ENCODE data around the gene FDXACB1.

FDXACB1 gene, protein sequence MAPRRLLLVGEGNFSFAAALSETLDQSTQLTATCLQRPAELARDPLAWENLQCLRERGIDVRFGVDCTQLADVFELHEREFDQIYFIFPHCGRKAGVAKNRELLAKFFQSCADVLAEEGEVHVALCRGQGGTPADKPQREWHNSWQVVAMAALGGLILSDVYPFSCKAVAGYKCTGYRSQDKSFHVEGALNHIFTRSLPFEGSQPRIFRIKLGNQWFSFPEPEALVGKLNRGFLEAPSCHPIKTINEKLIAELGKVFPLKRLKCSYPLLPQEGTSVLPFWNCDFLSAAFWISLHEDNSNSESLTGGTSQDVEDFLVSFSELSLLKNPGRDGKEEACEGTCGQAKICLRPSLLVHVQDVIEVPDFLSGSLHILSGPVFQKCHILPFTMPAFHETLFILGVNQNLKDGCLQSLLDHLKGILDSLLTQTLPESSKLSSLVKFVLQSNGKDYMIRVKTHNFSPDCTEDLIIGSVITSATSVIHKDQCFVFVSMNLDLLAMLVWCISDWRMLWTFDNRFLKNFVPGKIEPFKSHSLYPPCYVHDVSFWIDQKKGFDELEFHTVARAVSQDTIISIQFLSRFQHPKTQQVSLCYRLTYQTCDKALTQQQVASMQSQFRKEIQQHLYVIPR

DNA sequence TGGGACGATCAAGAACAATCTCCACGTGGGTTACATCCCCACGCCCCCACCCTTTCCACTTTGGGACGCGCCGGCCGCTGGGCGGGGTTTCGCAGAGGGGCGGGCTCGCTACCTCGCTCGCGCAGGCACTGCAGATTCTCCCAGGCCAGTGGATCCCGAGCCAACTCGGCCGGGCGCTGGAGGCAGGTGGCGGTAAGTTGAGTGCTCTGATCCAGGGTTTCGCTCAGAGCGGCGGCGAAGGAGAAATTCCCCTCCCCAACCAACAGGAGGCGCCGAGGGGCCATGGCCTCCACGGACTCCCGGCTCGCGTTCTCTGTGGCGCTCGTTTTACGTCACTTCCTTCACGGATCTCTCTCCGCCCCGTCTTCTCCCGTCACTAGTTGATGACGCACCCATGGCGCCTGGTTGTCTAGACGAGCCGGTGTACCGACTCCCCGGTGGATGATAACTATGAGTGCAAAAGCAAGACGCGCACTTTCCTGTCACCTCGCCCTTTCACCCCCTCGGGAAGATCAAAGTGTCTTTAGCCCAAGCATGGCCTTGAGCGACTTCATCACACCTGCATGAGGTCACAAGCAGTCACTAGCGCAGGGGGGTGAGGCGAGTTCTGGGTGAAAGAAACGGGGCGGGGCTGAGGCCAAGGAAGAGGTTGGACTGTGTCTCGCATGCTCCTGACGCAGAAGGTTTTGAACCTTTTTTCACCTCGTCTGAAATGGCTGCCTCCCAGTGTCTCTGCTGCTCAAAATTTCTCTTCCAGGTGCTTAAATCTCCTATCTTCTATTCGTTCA, at the start of gene FDXACB1, which contains the start of gene CFAP68:
Gene FDXACB1 (minus strand): TSS at position 317 of the 788 bp plus-strand sequence. CDS start 33 bp downstream, at position 284.
Gene CFAP68 (plus strand): TSS at position 693 of the 788 bp plus-strand sequence. CDS start 20 bp downstream, at position 713.
- peak; percentile 98 for DNase-seq (ENCODE audit: low read depth)

DNA sequence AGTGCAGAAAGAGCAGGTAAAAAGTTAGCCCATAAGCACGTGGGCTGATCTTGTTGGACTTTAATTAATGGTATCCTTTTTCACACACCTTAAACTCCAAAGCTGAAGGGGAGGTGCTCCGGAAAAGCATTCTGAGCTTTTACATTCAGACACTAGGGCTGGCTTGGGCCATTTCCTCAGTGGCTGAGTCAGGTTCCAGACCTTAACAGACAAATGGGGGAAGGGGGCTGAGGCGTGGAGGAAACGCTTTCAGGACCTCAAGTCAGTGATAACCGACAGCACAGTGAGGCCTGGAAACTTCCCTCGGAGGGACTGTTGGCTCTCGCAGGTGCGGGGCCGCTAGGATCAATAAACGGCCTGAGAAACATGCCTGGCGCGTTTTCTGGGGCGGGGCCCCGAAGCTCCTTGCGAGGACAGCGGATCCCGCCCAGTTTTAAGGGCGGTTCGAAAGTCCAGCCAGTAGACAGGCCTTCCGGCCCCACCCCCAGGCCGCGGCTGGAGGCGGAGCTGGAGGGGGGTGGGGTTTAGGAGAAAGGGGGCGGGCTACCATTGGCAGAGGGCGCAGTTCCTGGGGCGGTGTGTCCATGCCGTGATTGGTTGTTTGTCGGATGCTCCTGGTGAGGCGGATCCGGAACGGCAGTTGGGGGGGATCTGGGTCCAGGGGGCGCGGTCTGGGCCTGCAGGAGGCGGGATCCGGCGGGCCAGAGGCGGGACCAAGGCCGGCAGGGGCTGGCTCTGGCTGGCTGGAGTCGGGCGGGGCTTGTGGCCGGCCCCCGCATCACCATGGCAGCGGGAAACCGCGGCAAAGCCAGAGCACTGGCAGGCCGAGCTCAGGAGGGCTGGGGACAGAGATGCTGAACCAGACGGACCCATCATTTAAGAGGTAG, 47.8 kb upstream of the FDXACB1 start:
- DNase-seq (ENCODE audit: low read depth) = peak; percentile 96

DNA sequence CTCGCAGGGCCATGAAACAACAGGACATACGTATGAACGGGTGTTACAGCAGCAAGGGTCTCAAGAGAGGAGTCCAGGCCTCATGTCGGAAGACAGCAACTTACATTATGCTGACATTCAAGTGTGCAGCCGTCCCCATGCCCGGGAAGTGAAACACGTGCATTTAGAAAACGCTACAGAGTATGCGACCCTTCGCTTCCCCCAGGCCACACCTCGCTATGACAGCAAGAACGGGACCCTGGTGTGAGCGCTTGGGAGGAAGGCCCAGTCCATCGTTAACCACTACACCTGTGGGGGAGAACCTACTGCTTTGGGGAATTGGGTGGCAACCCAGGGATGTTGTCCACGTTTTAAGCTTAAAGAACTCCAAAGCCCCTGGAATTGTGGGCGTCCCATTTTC, 47.0 kb upstream of the FDXACB1 start:
- no peak for DNase-seq (ENCODE audit: low read depth)

DNA sequence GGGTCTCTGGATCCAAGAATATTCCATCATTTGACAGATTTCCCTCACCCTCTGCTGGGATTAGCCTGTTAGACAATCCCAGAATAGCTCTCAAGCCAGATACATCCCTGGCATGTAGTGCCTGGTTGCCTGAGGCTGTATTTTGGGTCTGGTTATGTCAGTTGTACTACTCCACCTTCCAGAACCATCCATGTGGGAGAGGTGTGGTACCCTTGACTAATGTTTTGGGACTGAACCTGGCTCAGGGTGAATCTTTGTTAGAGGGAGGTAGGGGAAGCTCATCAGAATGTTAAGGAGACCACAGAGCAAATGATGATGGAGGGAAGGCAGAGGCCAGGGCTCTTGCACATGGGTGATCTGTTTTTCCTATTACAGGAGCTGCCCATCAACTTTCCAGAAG, 45.0 kb upstream of the FDXACB1 start:
- no peak for DNase-seq (ENCODE audit: low read depth)

DNA sequence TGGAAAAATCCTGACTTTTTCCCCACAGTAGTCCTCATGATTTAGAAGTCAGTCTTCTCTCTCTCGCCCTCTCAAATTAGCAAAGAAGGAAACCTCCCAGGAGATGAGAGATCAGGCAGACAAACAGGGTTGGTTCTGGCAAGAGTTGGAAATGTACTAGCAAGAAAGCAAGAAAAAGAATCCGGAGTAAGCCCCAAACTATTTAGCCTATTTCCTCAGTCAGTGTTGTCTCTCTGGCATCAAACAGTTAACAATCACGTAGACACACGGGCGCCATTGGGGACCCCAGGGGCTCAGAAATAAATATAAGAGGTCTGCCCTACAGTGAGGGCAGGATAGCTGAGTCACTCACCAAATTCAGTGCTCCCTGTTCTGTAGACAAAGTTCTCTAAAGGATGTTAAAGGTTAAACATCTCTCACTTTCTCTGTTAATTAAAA, 44.4 kb upstream of the FDXACB1 start:
- DNase-seq (ENCODE audit: low read depth) = peak; percentile 25

DNA sequence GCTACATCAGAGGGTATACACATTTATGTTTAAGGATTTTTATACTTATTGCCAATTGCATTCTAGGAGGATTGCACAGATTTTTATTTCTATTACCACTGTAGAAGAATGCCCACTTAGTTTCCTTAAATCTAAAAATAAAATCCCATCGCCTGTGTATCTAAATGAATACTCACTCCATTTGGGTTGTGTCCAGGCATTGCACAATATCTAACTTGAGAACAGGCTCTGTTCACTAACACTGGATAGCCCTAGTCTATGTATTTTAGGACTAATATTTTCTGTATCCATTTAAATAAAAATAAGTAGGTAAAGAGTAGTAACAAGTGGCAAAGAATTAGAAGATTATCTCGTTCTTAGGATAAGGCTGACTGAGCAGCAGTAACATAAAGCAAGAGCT, 43.8 kb upstream of the FDXACB1 start:
- peak; percentile 62 for DNase-seq (ENCODE audit: low read depth)

DNA sequence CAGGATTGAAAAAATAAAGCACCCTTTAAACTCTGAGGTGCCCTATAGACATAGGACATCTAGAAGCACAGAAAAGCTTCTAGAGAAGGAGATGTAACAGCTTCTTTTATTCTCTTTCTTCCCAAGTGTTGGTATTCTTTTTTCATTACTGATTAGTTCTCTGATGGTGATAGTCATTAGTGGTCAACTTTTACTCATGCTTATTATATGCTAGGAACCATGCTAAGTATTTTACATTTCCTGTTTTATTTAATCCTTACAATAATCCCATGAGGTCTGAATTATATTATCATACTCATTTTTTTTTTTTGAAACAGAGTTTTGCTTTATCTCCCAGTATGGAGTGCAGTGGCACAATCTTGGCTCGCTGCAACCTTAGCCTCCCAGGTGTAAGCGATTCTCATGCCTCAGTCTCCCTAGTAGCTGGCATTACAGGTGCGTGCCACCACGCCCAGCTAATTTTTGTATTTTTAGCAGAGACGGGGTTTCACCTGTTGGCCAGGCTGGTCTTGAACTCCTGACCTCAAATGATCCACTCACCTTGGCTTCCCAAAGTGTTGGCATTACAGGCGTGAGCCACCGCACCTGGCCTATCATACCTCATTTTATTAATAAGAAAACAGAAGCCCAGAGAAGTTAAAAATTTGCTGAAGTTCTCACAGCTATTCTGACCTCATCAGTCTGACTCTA, 42.7 kb upstream of the FDXACB1 start:
- no peak for DNase-seq (ENCODE audit: low read depth)

DNA sequence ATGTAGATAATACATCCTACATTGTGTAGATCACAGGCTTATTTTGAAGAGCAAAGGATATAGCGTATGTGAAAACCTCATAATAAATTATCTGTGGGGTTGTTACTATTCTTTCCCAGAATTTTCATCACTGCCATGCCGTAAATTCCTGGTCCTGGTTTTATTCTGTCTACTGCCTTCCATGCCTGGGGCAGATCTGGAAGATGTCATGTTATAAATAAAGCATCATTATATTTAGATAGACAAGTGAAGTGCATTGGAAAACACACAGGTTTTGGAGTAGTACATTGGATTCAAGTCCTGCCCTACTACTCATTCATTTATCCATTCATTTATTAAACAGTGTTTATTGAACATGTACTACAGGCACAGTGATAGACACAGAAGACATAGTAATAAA, 41.9 kb upstream of the FDXACB1 start:
- no peak for DNase-seq (ENCODE audit: low read depth)

DNA sequence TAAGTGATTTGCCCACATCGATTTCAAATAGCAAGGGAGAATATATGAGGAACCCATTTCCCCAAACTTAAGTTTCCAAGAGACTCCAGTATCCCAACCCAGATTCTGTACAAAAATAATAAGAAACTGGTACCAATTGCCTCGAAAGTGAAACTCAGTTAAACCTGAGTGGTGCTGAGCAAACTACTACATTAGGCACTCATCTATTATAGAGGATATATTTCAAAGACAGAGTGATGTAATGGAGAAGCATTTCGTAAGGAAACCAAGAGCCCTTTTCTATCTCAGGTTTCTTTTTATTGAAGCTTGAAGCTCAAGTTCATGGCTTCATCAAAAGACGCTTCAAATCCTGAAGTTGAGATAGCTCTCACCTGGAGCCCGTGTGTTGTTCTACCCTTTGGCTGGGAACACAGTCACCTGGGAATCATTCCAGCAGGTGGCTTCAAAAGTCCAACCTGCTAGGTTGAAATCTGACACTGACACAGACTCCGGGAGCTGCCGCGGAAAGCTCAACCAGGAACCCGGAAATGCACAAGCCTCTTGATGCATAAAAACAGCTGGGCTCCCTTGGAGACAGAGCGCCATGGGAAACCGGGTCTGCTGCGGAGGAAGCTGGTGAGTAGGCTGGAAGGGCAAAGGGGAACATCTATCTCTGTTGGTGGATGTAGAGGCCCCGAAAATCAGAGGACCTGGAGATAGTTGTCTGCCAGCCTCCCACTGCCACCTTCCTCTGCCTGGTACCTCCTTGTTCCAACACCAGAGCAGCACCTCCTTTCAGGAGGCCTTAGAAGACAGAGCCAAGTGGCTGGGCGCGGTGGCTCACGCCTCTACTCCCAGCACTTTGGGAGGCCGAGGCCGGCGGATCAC, 39.7 kb upstream of the FDXACB1 start, which contains the start of gene C11orf52:
Gene C11orf52 (plus strand): TSS at position 524 of the 867 bp plus-strand sequence. CDS start 60 bp downstream, at position 584.
- peak; percentile 35 for DNase-seq (ENCODE audit: low read depth)

DNA sequence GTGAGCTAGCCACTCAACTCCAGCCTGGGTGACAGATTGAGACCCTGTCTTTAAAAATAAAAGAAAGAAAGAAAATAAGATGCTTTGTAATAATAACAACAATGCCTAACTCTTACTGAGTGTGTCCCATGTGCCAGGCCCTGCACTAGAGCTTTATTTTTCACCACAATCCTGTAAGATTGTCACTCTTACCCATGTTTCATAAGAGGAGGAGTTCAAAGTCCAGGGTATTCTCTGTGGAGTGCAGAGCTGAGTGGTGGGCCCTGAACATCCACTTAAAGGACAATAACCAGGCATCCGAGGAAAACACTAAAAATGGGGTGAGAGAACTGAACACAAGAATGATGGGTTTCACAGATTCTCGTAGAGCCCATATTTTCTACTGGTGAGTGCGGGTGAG, 38.8 kb upstream of the FDXACB1 start:
- DNase-seq (ENCODE audit: low read depth) = no peak

DNA sequence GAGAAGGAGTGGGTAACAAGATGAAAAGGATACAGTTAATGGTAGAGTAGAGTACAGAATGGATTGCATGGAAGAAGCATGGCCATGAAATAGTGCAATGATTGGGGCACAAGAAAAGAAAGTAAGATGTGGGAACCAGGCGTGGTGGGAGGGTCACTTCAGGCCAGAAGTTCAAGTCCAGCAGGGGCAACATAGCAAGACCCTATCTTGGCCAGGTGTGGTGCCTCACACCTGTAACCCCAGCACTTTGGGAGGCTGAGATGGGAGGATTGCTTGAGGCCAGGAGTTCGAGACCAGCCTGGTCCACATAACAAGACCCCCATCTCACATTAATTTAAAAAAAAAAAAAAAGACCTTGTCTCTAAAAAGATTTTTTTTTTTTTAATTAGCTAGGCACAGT, 38.3 kb upstream of the FDXACB1 start:
- no peak for DNase-seq (ENCODE audit: low read depth)

DNA sequence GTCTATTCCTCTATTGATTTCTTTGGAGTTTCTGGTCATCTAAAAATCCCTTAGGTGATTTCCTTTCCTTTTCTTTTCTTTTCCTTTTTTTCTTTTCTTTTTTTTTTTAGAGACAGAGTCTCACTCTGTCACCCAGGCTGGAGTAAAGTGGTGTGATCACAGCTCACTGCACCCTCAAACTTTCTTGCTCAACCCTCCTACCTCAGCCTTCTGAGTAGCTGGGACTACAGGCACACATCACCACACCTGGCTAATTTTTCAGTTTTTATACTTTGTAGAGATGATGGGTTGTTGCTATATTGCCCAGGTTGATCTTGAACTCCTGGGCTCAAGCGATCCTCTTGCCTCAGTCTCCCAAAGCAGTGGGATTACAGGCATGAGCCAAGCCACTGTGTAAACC, 37.8 kb upstream of the FDXACB1 start:
- DNase-seq (ENCODE audit: low read depth) = no peak

DNA sequence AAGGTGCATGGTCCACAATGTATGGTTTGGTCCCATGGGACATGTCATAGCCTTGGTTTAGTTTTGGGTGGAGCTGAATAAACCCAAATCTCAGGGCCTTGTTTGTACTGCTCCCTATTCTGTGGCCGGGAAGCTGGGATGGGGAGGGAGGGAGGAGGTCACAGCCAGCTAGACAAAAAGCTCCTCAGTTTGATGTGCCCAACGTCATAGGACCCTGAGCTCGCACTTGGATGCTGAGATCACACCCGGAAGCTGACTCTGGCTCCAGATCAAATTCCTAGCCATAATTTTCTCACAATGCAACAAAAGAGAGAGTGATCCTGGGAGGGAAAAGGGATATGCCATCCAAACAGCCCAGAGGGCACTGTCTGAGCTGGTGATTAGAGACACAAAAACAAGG, 35.0 kb upstream of the FDXACB1 start:
- DNase-seq (ENCODE audit: low read depth) = peak; percentile 44

DNA sequence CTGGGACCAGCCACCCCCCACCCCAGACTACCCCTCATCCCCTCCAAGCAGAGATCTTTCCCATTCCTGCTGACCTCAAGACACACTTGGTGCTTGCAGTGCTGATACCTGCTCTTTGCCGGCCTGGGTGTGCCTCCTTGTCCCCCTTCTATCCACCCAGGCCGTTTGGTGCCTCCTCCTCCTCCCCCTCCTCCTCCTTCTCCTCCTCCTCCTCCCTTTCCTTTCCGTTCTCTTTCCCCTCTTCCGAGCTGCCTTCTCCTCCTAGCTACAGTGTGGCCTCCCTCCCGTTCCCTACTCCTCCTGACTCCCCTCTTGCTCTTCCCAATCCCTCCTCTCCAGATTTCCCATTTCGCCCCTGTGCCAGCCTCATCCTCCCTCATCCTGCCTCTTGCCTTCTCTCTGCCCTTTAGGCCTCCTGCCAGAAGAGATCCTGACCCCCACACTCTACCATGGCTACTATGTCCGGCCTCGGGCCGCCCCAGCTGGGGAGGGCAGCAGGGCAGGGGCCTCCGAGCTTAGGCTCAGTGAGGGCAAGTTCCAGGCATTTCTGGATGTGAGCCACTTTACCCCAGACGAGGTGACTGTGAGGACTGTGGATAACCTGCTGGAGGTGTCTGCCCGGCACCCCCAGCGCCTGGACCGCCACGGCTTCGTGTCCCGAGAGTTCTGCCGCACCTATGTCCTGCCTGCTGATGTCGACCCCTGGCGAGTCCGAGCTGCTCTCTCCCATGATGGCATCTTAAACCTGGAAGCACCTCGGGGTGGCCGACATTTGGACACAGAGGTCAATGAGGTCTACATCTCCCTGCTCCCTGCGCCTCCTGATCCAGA, 34.3 kb upstream of the FDXACB1 start:
- DNase-seq (ENCODE audit: low read depth) = no peak

DNA sequence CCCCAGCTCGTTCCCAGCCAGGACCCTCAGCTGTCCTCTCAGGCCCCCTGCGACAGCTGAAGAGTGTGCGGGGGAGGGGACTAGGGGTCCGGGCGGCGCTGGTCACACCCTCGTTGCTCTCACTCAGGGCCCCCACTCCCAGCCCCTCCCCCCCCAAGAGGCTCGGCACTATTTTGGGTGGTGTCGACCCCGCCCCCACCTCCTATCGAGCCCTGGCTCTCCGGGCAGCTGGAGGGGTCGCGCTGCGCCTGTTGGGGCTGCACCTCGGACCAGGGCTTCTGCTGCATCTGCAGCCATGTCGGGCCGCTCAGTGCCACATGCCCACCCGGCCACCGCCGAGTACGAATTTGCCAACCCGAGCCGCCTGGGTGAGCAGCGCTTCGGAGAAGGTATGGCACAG, 33.6 kb upstream of the FDXACB1 start, which contains the start of gene HSPB2:
Gene HSPB2 (plus strand): TSS at position 200 of the 400 bp plus-strand sequence. CDS start 96 bp downstream, at position 296.
- DNase-seq (ENCODE audit: low read depth) = no peak

DNA sequence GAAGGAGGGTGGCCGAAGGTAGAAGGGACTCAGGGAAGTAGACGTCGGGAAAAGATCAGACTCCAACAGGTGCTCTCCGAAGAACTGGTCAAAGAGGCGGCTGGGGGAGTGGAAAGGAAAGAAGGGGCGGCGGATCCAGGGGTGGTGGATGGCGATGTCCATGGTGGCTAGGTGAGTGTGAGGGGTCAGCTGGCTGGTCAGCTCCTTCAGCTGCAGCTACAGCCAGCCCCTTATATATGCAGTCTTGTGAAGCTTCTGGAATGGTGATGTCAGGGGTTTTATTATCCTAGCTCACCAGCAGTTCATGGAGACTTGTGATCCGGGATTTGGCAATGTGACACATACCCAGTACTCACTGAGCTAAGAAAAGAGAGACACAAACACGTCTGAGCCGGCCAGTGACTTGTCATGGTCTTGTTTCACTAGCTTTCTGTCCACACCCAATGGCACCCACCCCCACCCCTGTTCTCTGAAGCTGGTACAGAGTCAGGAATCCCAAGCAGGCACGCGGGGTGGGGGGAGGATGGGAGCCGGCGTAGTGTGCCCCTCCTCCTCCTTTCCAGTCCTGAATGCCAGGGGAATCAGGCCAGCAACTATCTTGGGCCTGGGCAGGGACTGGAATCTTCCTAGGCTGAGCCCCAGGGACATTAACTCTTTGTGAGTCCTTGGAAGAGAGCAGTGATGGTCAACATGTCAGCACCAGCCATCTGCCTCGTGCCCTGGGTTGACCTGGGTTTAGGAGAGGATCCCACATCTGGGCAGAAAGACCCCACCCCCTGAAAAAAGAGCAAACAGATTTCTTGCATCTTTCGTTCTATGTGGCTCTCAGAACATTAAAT, 32.8 kb upstream of the FDXACB1 start, which contains the start of gene CRYAB:
Gene CRYAB (minus strand): TSS at position 208 of the 839 bp plus-strand sequence. CDS start 46 bp downstream, at position 162.
- peak; percentile 40 for DNase-seq (ENCODE audit: low read depth)

DNA sequence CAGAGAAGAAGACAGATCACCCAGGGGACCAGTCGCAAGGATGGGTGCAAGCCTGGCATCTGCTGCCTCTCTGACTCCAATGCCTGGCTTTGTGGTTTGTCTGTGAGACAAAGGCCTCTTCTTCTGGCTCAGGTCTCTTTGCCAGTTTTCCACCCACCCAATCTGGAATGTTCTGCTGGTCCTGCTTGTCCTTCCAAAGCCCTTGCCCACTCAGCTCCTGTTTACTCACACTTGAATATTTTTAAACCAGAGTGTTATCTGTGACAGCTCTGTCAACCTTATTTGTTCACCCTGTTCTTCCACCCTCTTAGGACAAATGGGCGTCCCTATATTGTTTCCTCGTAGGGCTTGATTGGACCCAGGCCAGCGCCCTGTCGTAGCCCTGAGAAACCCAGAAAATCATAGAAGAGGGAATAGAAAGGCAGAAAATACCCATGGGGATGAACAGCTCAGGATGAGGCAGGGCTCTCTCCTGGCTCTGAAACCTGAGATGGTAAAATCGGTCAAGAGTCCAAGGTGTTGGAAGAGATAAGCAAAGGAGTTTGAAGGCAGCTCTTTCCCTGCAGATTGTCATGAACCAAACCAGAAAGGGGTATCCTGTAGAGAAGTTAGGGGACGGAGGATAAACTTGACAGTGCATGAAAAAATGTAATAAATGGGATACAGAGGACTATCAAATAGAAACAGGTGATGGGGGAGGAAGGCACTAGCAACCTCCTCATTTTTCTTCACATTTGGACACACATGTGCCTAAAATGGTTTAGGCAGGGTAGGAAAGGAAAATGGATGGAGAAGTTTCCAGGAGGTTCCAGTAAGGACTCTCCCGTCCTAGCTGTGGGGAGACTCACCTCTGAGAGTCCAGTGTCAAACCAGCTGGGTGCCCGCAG, 32.0 kb upstream of the FDXACB1 start:
- no peak for DNase-seq (ENCODE audit: low read depth)

Measured in ELR (cell line).